Colonic mucosa (tissue), 4 donors: Measurements from ENCODE around the gene AP5Z1. TPM values are rescaled to one million over a fixed set of nuclear protein-coding genes. Genes with fewer than 3 reads are reported as not detected.
A peak's percentile ranks its signal among the peaks of the same experiment; 100 is the strongest.

Experiments
- DNase-seq: peaks from one replicate; pipeline ENCODE4 v3.0.0-alpha.2; 2020
- H3K27ac ChIP-seq: fragments of 200-600 bp; one replicate; pipeline ENCODE4 v1.8.0; 2021
- H3K27me3 ChIP-seq: fragments of 200-600 bp; one replicate; pipeline ENCODE4 v1.8.0; 2021
- H3K36me3 ChIP-seq: fragments of 200-600 bp; one replicate; pipeline ENCODE4 v1.8.0; 2021
- H3K4me1 ChIP-seq: fragments of 200-600 bp; one replicate; pipeline ENCODE4 v1.8.0; 2021; ENCODE audit warnings: mild to moderate bottlenecking
- H3K4me3 ChIP-seq: fragments of 200-600 bp; one replicate; pipeline ENCODE4 v1.8.0; 2021
- H3K9ac ChIP-seq, 2 donors: one replicate each; pipeline ENCODE4 v1.7.0; 2013; ENCODE audit warnings: control low read depth in 2 of 2, low read depth in 2 of 2, low read length in 2 of 2
- H3K9me3 ChIP-seq: fragments of 200-600 bp; one replicate; pipeline ENCODE4 v1.8.0; 2021
- CTCF ChIP-seq: fragments of 200-600 bp; IDR thresholded peaks from one replicate; pipeline ENCODE4 v1.8.0; 2022; ENCODE audit warnings: antibody characterized with exemption, mild to moderate bottlenecking
- intact Hi-C: fragments of 100-400 bp; cut with DNase I; formaldehyde crosslinking; loops from one replicate; pipeline ENCODE4 v1.14.1; 2022
- total RNA-seq, 2 donors: library from RNA; stranded (reverse); fragmentation: NEBNext Ultra II Directional in 1 of 2; extraction: Animal tissue kit (Norgen Biotek cat#: 25700) in 1 of 2; gene quantifications; one replicate each; pipeline ENCODE4 v1.2.1, GENCODE V29; 2021
- donor health status: healthy.
- donor health status: DM: no; HTN: no; CAD: no.
- donor health status: DM: no; HTN: no; CAD: no.

Gene AP5Z1
- total RNA-seq, 2 donors from 2014 or later: 27.9 to 49.9 TPM

GRCh38 chr7:4734587-4735345 lies 40.7 kb upstream of the AP5Z1 start:
- Histone ChIP-seq H3K27ac (no peak overlapping the region), H3K9me3 (no peaks in the 10 kb centered on the region), H3K36me3 (no peaks in the 10 kb centered on the region), H3K27me3 (no peaks in the 10 kb centered on the region), H3K9ac (no peak overlapping the region), H3K4me1 (no peaks in the 10 kb centered on the region), H3K4me3 (no peak overlapping the region)
- no peak for TF ChIP-seq CTCF
- intact Hi-C loops: no loop called here
- DNase-seq: no peak

- Histone ChIP-seq H3K4me1 (no peaks in the 10 kb centered on the region), H3K4me3 (no peak overlapping the region), H3K9me3 (no peaks in the 10 kb centered on the region), H3K9ac (no peak overlapping the region), H3K27ac (no peak overlapping the region), H3K36me3 (no peaks in the 10 kb centered on the region), H3K27me3 (no peaks in the 10 kb centered on the region)
- no peak for TF ChIP-seq CTCF
- intact Hi-C loops: no loop called here
- DNase-seq: no peak
Observed at GRCh38 chr7:4737300-4737699, 38.1 kb upstream of the AP5Z1 start.

DNA sequence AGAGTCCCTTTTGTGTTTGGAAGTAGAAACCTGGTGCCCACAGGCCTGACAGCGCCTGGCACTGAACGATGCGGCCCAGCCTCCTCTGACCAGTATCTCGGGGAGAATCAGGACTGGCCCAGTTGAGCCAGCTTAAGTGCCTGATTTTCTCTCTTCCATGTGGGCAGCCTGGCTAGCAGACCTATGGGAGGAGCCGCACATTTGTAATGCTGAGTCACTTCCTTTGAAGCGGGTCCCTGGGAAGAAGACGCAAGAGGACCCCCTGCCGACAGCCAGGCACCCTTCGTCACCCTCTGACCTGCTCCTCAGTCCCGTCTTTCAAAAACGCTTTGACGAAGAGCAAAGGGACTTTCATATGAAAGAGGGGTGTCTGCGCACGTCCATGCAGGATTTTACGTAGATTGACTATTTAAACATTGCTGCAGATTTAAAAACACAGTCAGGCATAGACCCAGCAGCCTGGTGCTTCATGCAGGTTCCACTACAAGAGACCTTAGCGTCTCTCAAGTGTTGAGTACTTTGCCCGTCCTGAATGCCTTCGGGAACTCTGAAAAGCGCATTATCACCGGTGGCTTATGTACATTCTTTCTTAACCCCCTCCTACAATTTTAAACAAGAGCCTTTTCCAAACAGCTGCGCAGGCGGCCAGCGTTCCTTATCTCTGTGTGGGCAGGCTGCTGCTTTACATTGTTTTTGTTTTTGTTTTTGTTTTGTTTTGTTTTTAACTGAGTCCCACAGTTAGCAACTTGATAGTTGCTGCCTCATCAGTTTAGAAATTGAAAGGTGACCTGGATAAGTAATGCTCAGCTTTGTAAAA lies 36.5 kb upstream of the AP5Z1 start:
- Histone ChIP-seq H3K27ac (peak overlapping the region; percentile 47), H3K4me3 (no peak overlapping the region), H3K9me3 (no peaks in the 10 kb centered on the region), H3K9ac (no peak overlapping the region), H3K4me1 (peaks cover 4% of the 10 kb centered on the region), H3K27me3 (no peaks in the 10 kb centered on the region), H3K36me3 (no peaks in the 10 kb centered on the region)
- no peak for TF ChIP-seq CTCF
- intact Hi-C loops: no loop called here
- no peak for DNase-seq

DNA sequence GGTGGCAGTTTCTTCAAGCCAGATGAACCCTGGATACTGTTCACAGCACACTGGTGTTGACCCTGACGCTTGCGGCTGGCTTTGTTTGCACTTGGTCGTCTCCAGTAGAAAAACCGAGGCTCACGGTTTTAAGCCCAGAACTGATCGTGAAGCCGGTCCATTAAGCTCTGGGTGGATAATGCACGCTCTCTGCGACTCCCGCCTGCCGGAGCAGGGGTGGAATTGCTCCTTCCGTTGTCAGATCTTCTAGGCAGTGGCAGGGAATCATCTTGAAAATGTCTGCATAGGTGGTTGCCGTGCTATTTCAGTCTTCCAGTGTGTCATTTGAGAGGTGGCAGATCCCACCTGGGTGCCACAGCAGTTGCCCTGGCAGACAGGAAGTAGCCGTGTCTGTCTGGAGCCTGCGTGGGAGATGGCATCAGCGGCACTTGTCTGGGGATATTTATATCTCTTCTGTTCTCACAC lies 35.9 kb upstream of the AP5Z1 start:
- intact Hi-C loops: no loop called here
- H3K4me1 ChIP-seq: peaks cover 4% of the 10 kb centered on the region
- no peaks in the 10 kb centered on the region for H3K27me3 ChIP-seq
- no peak overlapping the region for H3K4me3 ChIP-seq
- H3K36me3 ChIP-seq: no peaks in the 10 kb centered on the region
- H3K9ac ChIP-seq: no peak overlapping the region
- no peak for TF ChIP-seq CTCF
- no peaks in the 10 kb centered on the region for H3K9me3 ChIP-seq
- DNase-seq: no peak
- peak overlapping the region; percentile 47 for H3K27ac ChIP-seq

GRCh38 chr7:4740796-4741195 lies 34.6 kb upstream of the AP5Z1 start:
- Histone ChIP-seq H3K4me3 (no peak overlapping the region), H3K9me3 (no peaks in the 10 kb centered on the region), H3K4me1 (peaks cover 4% of the 10 kb centered on the region), H3K27ac (no peak overlapping the region), H3K27me3 (no peaks in the 10 kb centered on the region), H3K36me3 (no peaks in the 10 kb centered on the region), H3K9ac (no peak overlapping the region)
- DNase-seq: no peak
- intact Hi-C loops: no loop called here
- TF ChIP-seq CTCF: no peak
